ENCODE data around the gene OR10G3.
"Not testable (repeated sequence)": the region's sequence is repeated elsewhere in the genome, so short reads cannot be mapped to it uniquely, and the experiment has no call there.

OR10G3 gene

DNA sequence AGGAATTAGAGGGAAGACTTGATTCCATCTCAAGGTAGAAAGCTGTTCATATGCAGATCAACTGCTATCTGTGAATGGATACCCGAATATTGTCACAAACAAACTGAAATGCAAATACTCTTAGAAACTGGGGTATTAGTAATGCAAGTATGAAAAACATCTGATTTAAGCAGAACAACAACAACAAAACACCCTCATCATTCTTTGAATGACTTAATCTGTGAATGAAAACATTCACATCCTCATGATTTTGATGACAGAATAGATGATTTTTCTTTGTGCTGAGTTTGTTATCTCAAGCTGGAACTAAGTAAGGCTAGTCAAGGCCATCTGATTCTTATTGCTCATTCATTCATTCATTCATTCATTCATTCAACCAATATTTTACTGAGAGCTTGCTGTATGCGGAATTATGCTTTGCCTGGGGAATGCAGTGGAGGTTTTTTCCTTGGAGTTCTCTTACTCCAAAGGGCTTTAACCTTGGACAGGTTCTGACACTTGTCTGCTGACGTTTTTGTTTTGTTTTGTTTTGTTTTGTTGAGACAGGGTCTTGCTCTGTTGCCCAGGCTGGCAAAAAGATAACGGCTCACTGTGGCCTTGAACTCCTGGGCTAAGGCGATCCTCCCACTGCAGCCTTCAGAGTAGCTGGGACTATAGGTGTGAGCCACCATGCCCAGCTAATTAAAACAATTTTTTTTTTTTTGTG, 23.3 kb downstream of the OR10G3 start:
- 52% methylated on average over 4 of the region's 5 CpGs for WGBS

DNA sequence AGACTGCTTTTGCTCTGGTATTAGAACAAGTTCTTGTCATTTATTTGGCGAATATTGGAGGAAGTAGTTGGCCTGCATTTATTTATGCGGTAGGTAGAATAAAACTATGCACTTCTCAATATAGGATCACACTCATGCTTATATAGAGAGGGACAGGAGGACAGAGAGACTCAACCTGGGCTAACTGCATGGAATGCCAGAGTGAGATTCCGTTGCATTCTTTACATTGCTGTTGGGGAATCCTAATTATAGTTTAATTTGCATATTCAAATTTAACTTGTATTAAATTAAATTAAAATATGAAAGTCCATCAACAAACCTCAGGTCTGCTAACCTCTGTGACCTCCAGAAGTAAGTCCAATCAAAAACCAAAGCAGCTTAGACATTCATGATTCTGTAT, 26.6 kb downstream of the OR10G3 start:
- WGBS, result 71% methylated on average over 2 of the region's 3 CpGs
- H3K9ac ChIP-seq (ENCODE audit: low read depth, low read length), result no peak overlapping the region; the same call in 1 of the 2 replicates
- H3K9me3 ChIP-seq (ENCODE audit: insufficient read depth, low read depth, low read length), result no peaks in the 10 kb centered on the region
- H3K27me3 ChIP-seq (ENCODE audit: insufficient read depth, low read length), result no peaks in the 10 kb centered on the region
- H3K4me3 ChIP-seq (ENCODE audit: low read length), result no peak overlapping the region
- no peaks in the 10 kb centered on the region for H3K36me3 ChIP-seq (ENCODE audit: insufficient read depth, low read length)
- peaks cover 29% of the 10 kb centered on the region for H3K4me1 ChIP-seq (ENCODE audit: insufficient read depth, low read length)
- H3K27ac ChIP-seq (ENCODE audit: low read depth, low read length), result peak overlapping the region; percentile 67; the same call in 1 of the 2 replicates

More for the DNA sequence above, 23.3 kb downstream of the OR10G3 start:
- Histone ChIP-seq H3K27ac (ENCODE audit: low read depth, low read length) (peak overlapping the region; percentile 92), H3K27me3 (ENCODE audit: insufficient read depth, low read length) (no peaks in the 10 kb centered on the region), H3K4me1 (ENCODE audit: insufficient read depth, low read length) (peaks cover 29% of the 10 kb centered on the region), H3K36me3 (ENCODE audit: insufficient read depth, low read length) (no peaks in the 10 kb centered on the region), H3K4me3 (ENCODE audit: low read length) (no peak overlapping the region), H3K9ac (ENCODE audit: low read depth, low read length) (peak overlapping the region; percentile 59), H3K9me3 (ENCODE audit: insufficient read depth, low read depth, low read length) (no peaks in the 10 kb centered on the region)

DNA sequence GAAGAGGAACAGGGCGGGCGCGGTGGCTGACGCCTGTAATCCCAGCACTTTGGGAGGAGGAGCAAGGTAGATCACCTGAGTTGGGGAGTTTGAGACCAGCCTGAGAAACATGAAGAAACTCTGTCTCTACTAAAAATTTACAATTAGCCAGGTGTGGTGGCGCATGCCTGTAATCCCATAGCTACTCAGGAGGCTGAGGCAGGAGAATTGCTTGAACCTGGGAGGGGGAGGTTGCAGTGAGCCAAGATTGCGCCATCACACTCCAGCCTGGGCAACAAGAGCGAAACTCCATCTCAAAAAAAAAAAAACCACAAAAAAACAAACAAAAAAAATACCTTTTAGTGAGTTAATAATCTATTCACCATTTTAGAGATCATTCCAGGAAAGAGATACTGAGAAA, 35.3 kb downstream of the OR10G3 start:
- H3K4me1 ChIP-seq (ENCODE audit: insufficient read depth, low read length), result peaks cover 26% of the 10 kb centered on the region
- not testable (repeated sequence) for H3K4me3 ChIP-seq (ENCODE audit: low read length); H3K9me3 ChIP-seq (ENCODE audit: insufficient read depth, low read depth, low read length); H3K27ac ChIP-seq (ENCODE audit: low read depth, low read length); H3K36me3 ChIP-seq (ENCODE audit: insufficient read depth, low read length); H3K27me3 ChIP-seq (ENCODE audit: insufficient read depth, low read length); H3K9ac ChIP-seq (ENCODE audit: low read depth, low read length)
- 85% methylated on average over 5 of the region's 7 CpGs for WGBS

DNA sequence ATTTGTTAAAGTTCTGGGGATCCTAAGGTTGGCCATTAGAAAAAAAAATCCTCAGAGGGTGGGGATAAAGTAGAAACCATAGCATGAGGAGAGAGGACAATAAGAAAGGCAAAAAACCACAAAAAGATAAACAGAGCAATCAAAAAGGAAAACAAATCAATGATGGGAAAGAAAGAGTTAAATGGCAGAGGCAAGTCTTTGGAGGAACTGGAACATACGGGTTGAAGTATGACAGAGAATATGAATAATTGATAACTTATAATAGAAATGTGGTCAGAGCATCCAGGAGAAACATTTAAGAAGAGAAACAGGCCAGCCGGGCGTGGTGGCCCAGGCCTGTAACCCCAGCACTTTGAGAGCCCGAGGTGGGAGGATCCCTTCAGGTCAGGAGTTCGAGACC, 35.9 kb downstream of the OR10G3 start:
- peak overlapping the region; percentile 57; the same call in 1 of the 2 replicates for H3K9ac ChIP-seq (ENCODE audit: low read depth, low read length)
- 65% methylated on average over 5 of the region's 5 CpGs for WGBS

DNA sequence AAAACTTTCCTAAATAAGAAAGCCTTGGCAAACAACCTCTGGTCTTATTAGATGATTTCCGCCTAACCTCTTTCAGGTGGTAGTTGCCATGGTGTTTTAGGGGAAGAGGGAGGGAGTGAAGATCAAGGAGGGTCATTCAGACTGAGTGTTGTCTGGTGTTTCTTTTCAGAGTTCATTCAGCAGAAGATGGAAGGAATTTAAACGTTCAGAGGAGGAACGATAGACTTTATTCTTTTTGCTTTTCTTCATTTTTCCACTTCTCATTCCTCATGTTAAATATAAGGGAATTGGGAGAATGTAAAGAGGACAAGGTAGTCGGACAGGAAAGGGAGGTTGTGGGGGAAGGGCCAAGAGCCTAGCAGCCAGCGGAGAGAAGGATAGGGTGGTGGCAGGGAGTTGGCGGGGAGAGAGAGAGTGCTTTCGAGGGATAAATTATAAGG, 36.3 kb downstream of the OR10G3 start:
- WGBS, result 14% methylated on average over 5 of the region's 7 CpGs
- Histone ChIP-seq H3K9me3 (ENCODE audit: insufficient read depth, low read depth, low read length) (peaks cover 2% of the 10 kb centered on the region; the same call in 1 of the 2 replicates), H3K27me3 (ENCODE audit: insufficient read depth, low read length) (no peaks in the 10 kb centered on the region), H3K4me3 (ENCODE audit: low read length) (peak overlapping the region; percentile 48), H3K36me3 (ENCODE audit: insufficient read depth, low read length) (no peaks in the 10 kb centered on the region), H3K27ac (ENCODE audit: low read depth, low read length) (peak overlapping the region; percentile 68), H3K9ac (ENCODE audit: low read depth, low read length) (peak overlapping the region; percentile 57; the same call in 1 of the 2 replicates), H3K4me1 (ENCODE audit: insufficient read depth, low read length) (peaks cover 36% of the 10 kb centered on the region)

More for the DNA sequence above, 35.9 kb downstream of the OR10G3 start:
- Histone ChIP-seq H3K9me3 (ENCODE audit: insufficient read depth, low read depth, low read length) (peaks cover 2% of the 10 kb centered on the region; the same call in 1 of the 2 replicates), H3K4me3 (ENCODE audit: low read length) (peak overlapping the region; percentile 48), H3K27me3 (ENCODE audit: insufficient read depth, low read length) (no peaks in the 10 kb centered on the region), H3K27ac (ENCODE audit: low read depth, low read length) (peak overlapping the region; percentile 68), H3K36me3 (ENCODE audit: insufficient read depth, low read length) (no peaks in the 10 kb centered on the region), H3K4me1 (ENCODE audit: insufficient read depth, low read length) (peaks cover 32% of the 10 kb centered on the region)

DNA sequence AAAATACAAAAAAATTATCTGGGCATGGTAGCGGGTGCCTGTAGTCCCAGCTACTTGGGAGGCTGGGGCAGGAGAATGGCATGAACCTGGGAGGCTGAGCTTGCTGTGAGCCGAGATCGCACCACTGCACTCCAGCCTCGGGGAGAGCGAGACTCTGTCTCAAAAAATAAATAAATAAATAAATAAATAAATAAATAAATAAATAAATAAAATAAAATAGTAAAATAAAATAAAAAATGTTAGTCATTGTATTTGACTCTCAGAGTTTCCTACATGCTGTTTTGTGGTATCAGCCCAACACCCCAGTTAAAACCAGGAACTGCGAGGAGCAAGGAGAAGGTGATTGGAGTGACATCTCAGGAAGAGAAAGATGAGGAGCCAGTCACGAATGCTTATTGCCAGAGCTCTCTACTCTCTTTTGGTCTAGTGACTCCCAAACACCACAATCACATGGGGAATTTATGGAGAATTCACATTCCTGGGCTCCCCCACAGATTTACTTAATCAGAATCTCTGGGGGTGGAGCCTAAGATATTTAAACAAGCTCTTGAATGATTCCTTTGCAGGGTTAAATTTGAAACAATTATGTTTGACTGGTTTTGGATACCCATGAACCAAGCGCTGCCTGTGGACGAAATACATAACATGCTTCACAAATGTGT, 38.3 kb downstream of the OR10G3 start:
- Histone ChIP-seq H3K9me3 (ENCODE audit: insufficient read depth, low read depth, low read length) (no peaks in the 10 kb centered on the region), H3K4me3 (ENCODE audit: low read length) (no peak overlapping the region), H3K9ac (ENCODE audit: low read depth, low read length) (no peak overlapping the region), H3K27ac (ENCODE audit: low read depth, low read length) (peak overlapping the region; percentile 28), H3K27me3 (ENCODE audit: insufficient read depth, low read length) (no peaks in the 10 kb centered on the region), H3K4me1 (ENCODE audit: insufficient read depth, low read length) (peaks cover 47% of the 10 kb centered on the region), H3K36me3 (ENCODE audit: insufficient read depth, low read length) (no peaks in the 10 kb centered on the region)
- WGBS, result 88% methylated on average over 6 of the region's 9 CpGs

DNA sequence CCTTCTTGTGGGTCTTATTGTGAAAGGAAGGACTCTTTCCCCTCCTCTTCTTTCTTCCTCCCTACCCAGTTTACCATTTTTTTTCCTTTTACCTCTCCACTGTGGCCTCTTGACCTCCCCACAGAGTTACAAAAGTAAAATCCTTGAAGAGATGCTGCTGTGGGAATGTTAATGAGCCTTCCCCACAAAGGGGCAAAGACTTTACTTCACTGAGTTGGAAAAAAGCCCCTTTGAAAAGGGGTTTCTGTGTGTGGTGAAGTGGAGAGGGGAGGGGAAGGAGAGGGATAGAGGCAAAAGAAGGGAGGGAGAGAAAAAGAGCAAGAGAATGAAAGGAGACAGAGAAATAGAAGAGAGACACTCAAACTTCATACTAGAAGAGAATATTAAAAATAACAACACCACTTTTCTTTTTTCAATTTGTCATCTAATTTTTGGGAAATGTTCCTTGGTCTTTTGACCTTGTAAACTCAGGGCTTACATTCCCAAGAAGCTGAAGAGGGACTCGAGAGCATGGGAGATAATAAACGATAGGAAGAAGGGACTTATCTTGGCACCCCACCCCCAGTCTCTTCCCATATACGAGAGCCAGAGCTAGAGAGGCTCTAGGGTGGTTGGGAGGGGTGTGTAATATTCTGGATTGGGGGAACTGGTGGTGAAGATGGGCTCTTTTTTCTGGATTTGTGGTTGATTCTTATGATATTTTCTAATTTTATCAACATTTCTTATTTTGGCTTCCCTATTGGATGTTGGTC, 40.5 kb downstream of the OR10G3 start:
- Histone ChIP-seq H3K4me3 (ENCODE audit: low read length) (peak overlapping the region; percentile 18), H3K9me3 (ENCODE audit: insufficient read depth, low read depth, low read length) (no peaks in the 10 kb centered on the region), H3K36me3 (ENCODE audit: insufficient read depth, low read length) (no peaks in the 10 kb centered on the region), H3K27me3 (ENCODE audit: insufficient read depth, low read length) (no peaks in the 10 kb centered on the region), H3K9ac (ENCODE audit: low read depth, low read length) (peak overlapping the region; percentile 10; the same call in 1 of the 2 replicates), H3K4me1 (ENCODE audit: insufficient read depth, low read length) (peaks cover 50% of the 10 kb centered on the region), H3K27ac (ENCODE audit: low read depth, low read length) (peak overlapping the region; percentile 86)
- WGBS, result 11% methylated on average over 3 of the region's 3 CpGs

DNA sequence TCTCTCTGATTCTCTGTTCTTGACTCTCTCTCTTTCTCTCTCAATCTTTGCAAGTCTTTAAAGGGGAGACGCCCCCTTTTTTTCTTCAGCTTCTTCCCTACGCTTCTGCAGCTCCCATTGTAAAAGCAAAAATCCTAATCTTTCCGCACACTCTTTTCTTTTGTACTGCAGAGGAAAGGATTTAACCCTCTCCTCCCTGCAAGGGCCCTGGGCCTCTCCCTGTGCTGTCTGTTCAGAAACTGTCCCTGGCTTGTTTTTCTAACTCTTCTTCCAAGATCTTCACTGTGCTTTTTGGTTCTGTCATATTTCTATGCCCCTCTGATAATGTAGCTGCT, 42.8 kb downstream of the OR10G3 start:
- Histone ChIP-seq H3K27me3 (ENCODE audit: insufficient read depth, low read length) (no peaks in the 10 kb centered on the region), H3K4me3 (ENCODE audit: low read length) (peak overlapping the region; percentile 93)
- 0% methylated on average over 3 of the region's 3 CpGs for WGBS

DNA sequence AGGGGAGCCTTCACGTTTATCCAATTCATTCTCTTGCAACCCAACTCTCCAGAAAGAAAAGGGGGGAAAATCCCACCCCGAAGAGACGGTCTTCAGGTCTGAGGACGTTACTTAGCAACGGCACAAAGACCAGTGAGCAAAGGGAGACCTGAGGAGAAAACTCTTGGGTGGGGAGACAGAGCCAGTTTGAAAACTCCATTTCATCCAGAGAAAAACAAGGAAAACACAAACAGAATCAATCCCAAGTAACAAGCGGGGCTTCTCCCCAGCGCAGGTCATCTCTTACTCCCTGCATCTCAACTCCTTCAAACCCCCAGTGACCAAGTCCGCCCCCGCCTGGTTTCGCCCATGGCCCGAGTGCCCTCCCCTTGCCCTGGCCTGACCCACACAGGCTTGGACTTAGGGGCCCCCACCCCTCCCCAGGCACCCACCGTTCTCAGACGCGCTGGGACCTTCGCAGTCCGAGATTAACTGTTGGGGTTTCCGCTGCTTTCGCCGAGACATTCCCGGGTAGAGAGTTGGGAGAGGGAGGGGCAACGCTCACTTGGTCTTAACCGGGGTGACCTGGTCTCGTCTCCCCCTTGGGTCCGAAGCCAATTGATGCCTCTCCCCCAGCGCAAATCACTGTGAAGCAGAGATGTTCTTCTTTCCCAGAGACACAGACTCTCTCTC, 43.3 kb downstream of the OR10G3 start:
- H3K36me3 ChIP-seq (ENCODE audit: insufficient read depth, low read length), result 0 out of 2 replicates have a peak, but pooled peaks cover 3% of the 10 kb centered on the region
- peak overlapping the region; percentile 86 for H3K9ac ChIP-seq (ENCODE audit: low read depth, low read length)
- peaks cover 45% of the 10 kb centered on the region for H3K4me1 ChIP-seq (ENCODE audit: insufficient read depth, low read length)
- H3K27me3 ChIP-seq (ENCODE audit: insufficient read depth, low read length), result no peaks in the 10 kb centered on the region
- peak overlapping the region; percentile 95 for H3K27ac ChIP-seq (ENCODE audit: low read depth, low read length)
- under 1% methylated on average over 25 of the region's 25 CpGs for WGBS
- H3K9me3 ChIP-seq (ENCODE audit: insufficient read depth, low read depth, low read length), result no peaks in the 10 kb centered on the region
- peak overlapping the region; percentile 93 for H3K4me3 ChIP-seq (ENCODE audit: low read length)

More for the DNA sequence above, 42.8 kb downstream of the OR10G3 start:
- Histone ChIP-seq H3K27ac (ENCODE audit: low read depth, low read length) (peak overlapping the region; percentile 95), H3K4me1 (ENCODE audit: insufficient read depth, low read length) (peaks cover 49% of the 10 kb centered on the region), H3K9me3 (ENCODE audit: insufficient read depth, low read depth, low read length) (no peaks in the 10 kb centered on the region), H3K36me3 (ENCODE audit: insufficient read depth, low read length) (0 out of 2 replicates have a peak, but pooled peaks cover under 1% of the 10 kb centered on the region), H3K9ac (ENCODE audit: low read depth, low read length) (peak overlapping the region; percentile 86)

DNA sequence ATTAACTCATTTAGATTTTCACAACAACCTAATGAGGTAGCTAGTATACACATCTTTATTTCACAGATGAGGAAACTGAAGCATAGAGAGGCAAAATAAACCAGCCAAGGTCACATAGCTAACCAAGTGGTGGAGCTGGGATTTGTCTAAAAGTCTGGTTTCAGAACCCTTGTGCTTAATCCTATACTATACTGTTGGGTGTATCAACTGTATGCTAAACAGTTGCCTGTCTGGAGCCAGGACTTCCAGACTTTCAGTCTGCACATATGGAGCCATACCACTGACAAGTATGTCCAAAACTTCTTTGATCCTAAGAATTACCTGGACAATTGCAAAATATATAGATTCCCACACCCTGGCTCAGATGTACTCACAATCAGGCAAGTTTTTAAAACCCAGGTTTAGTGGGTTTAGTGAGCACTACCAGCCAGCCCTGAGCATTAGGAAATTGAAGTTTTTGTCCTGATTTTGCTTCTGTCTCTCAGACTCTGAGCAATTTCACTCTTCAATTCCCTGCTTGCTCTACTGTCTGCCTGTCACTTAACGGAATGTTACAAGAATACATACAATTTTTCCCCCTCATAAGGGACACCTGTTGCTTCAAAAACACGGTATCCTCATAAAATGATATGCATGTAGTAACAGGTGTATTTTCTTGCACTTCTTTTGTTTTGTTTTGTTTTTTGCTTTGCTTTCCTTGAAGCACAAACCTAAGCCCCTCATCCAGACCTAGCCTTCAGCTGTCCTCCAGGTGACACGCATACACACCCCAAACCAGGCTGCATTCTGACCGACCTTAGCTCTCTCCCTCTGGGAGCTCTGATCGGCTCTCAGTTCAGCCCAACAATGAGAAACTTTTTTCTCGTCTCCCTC, 44.1 kb downstream of the OR10G3 start:
- no peaks in the 10 kb centered on the region for H3K9me3 ChIP-seq (ENCODE audit: insufficient read depth, low read depth, low read length)
- peaks cover 5% of the 10 kb centered on the region; the same call in 1 of the 2 replicates for H3K36me3 ChIP-seq (ENCODE audit: insufficient read depth, low read length)
- H3K4me3 ChIP-seq (ENCODE audit: low read length), result peak overlapping the region; percentile 93
- H3K4me1 ChIP-seq (ENCODE audit: insufficient read depth, low read length), result peaks cover 47% of the 10 kb centered on the region
- H3K27ac ChIP-seq (ENCODE audit: low read depth, low read length), result peak overlapping the region; percentile 95
- H3K9ac ChIP-seq (ENCODE audit: low read depth, low read length), result peak overlapping the region; percentile 86
- H3K27me3 ChIP-seq (ENCODE audit: insufficient read depth, low read length), result no peaks in the 10 kb centered on the region
- 2% methylated on average over 5 of the region's 6 CpGs for WGBS

Measured in HUES64 (cell line).